Endothelial cell of umbilical vein (primary cell): ENCODE data around the gene GINS3. TPM values are rescaled to one million over a fixed set of nuclear protein-coding genes. Genes with fewer than 3 reads are reported as not detected.

ENCODE experiments used
- BruUV-seq: library from RNA; stranded (reverse); fragments of 400-500 nt; replicated peaks from 2 replicates; lab custom pipeline; 2021; lab: Mats Ljungman, UMichigan
- CTCF ChIA-PET: fragments of 300-600, 350-600 bp; sonication (Branson Sonifier 250); formaldehyde crosslinking; loops from one replicate; lab custom pipeline; 2021; ENCODE audit warnings: antibody characterized with exemption, inconsistent platforms; lab: Charles Lee
- POLR2A ChIA-PET: fragments of 300-600, 350-600 bp; sonication (Branson Sonifier 250); formaldehyde crosslinking; loops from one replicate; lab custom pipeline; 2021; ENCODE audit warnings: antibody characterized with exemption, inconsistent platforms; lab: Charles Lee
- DNase-seq: peaks from one replicate; pipeline ENCODE4 v3.0.0-alpha.2; 2011; ENCODE audit warnings: low read depth, low spot score
- FAIRE-seq: peaks from 2 replicates; lab custom pipeline; 2011; peaks lifted over from hg19 to GRCh38; lab: Jason Lieb, UNC
- H2AFZ ChIP-seq: 2 replicates; pipeline ENCODE4 v1.6.0; 2012; ENCODE audit warnings: low read depth, low read length, control low read depth, inconsistent platforms
- H3K27ac ChIP-seq: 2 replicates; pipeline ENCODE4 v1.5.1; 2011; ENCODE audit warnings: low read depth, mild to moderate bottlenecking, control low read depth, low read length, moderate library complexity; ENCODE audit not compliant: insufficient read depth
- H3K27me3 ChIP-seq, 2 experiments: 2 replicates each; pipeline versions ENCODE4 v1.6.0 to v1.6.1; 2011; ENCODE audit warnings: low read length in 2 of 2, mixed read lengths in 1 of 2; ENCODE audit not compliant: control insufficient read depth in 2 of 2, insufficient read depth in 2 of 2
- H3K36me3 ChIP-seq, 2 experiments: 2 replicates in 1 of 2; 3 replicates in 1 of 2; pipeline ENCODE4 v1.5.1; 2011; ENCODE audit warnings: low read length in 2 of 2, mild to moderate bottlenecking in 1 of 2, moderate library complexity in 1 of 2; ENCODE audit not compliant: control insufficient read depth in 2 of 2, insufficient read depth in 2 of 2; ENCODE audit errors: extremely low read depth in 1 of 2
- H3K4me1 ChIP-seq: 3 replicates; pipeline ENCODE4 v1.5.1; 2011; ENCODE audit warnings: mild to moderate bottlenecking, low read length; ENCODE audit not compliant: control insufficient read depth, insufficient read depth; ENCODE audit errors: extremely low read depth
- H3K4me2 ChIP-seq: 2 replicates; pipeline ENCODE4 v1.6.1; 2011; ENCODE audit warnings: low read length, control low read depth, mixed read lengths; ENCODE audit not compliant: insufficient read depth
- H3K4me3 ChIP-seq, 3 experiments: fragments of 200-600 bp in 1 of 3; sonication (generic), shearing (Covaris generic) in 1 of 3; replicated peaks in 1 of 3; 2 replicates each; pipeline ENCODE4 v1.5.1; 2011 to 2016; ENCODE audit warnings: control low read depth in 3 of 3, low read length in 3 of 3, mild to moderate bottlenecking in 2 of 3, inconsistent platforms in 1 of 3, low read depth in 1 of 3, moderate library complexity in 1 of 3; ENCODE audit not compliant: insufficient read depth in 1 of 3
- H3K79me2 ChIP-seq: 2 replicates; pipeline ENCODE4 v1.6.0; 2012; ENCODE audit warnings: low read length, inconsistent platforms; ENCODE audit not compliant: control insufficient read depth, insufficient read depth
- H3K9ac ChIP-seq: replicated peaks from 2 replicates; pipeline ENCODE3; 2011; ENCODE audit warnings: low read length, control low read depth; ENCODE audit not compliant: insufficient read depth; ENCODE audit errors: extremely low read depth
- H3K9me1 ChIP-seq: replicated peaks from 3 replicates; pipeline ENCODE4 v1.6.0; 2011; ENCODE audit warnings: mild to moderate bottlenecking, low read length; ENCODE audit not compliant: control insufficient read depth, insufficient read depth; ENCODE audit errors: extremely low read depth
- H3K9me3 ChIP-seq: replicated peaks from 2 replicates; pipeline ENCODE4 v1.5.1; 2012; ENCODE audit warnings: low read length, inconsistent platforms; ENCODE audit not compliant: control insufficient read depth, insufficient read depth
- H4K20me1 ChIP-seq: replicated peaks from 2 replicates; pipeline ENCODE3; 2011; ENCODE audit warnings: mild to moderate bottlenecking, low read length; ENCODE audit not compliant: control insufficient read depth, insufficient read depth; ENCODE audit errors: extremely low read depth
- EZH2 ChIP-seq: IDR thresholded peaks from 2 replicates; pipeline ENCODE4 v1.6.1; 2012; ENCODE audit warnings: borderline replicate concordance, low read depth, mild to moderate bottlenecking, moderate library complexity, low read length, inconsistent platforms; ENCODE audit not compliant: severe bottlenecking
- GATA2 ChIP-seq: IDR thresholded peaks from 2 replicates; pipeline ENCODE4 v1.7.0; 2011; ENCODE audit warnings: low read depth, mild to moderate bottlenecking, moderate library complexity, mixed read lengths, low read length; ENCODE audit not compliant: insufficient read length, insufficient read depth
- JUN ChIP-seq: IDR thresholded peaks from 2 replicates; pipeline ENCODE4 v1.6.1; 2011; ENCODE audit warnings: borderline replicate concordance, low read depth; ENCODE audit not compliant: insufficient read length, insufficient read depth
- MAX ChIP-seq: IDR thresholded peaks from 2 replicates; pipeline ENCODE4 v1.6.1; 2011; ENCODE audit not compliant: insufficient read depth, insufficient read length
- MYC ChIP-seq: IDR thresholded peaks from one replicate; pipeline ENCODE4 v1.6.1; 2011; ENCODE audit warnings: mild to moderate bottlenecking, low read depth, low read length
- POLR2AphosphoS5 ChIP-seq: IDR thresholded peaks from 2 replicates; pipeline ENCODE4 v1.6.1; 2012; ENCODE audit warnings: low read depth, mild to moderate bottlenecking, control low read depth, low read length, moderate library complexity; ENCODE audit not compliant: insufficient read depth
- dilution Hi-C: fragments of 300-500 bp; cut with MboI; formaldehyde crosslinking; loops from one replicate; pipeline ENCODE4 v1.15.0; 2019; ENCODE audit warnings: low sequenced_read_pairs; ENCODE audit not compliant: extremely low pct_ligation_motif_present
- intact Hi-C: fragments of 100-400 bp; cut with micrococcal nuclease; formaldehyde crosslinking; loops from one replicate; pipeline ENCODE4 v1.10.0; 2022
- polyA plus RNA-seq, 4 experiments: library from polyadenylated mRNA; depleted of rRNA in 3 of 4; stranded (reverse) in 3 of 4; unstranded in 1 of 4; fragments of >200 nt; gene quantifications; 2 replicates each; pipeline versions ENCODE4 v1.2.1 to v1.2.3, GENCODE V29; 2011 to 2012; ENCODE audit warnings: missing spikeins in 1 of 4
- total RNA-seq: library from RNA; stranded (reverse); gene quantifications from 2 replicates; pipeline ENCODE4 v1.2.3, GENCODE V29; 2021

The GINS3 gene
- total and polyA plus RNA-seq, 2 donors (not counting 3 experiments of a cell fraction or from before 2014, with no cell fraction given), result 17.2 to 24.1 TPM

- Histone ChIP-seq H3K9me3 (no peaks in the 10 kb centered on the region), H3K27ac (no peak overlapping the region), H2AFZ (no peak overlapping the region), H3K4me1 (peaks cover 23% of the 10 kb centered on the region), H3K9ac (no peak overlapping the region), H3K4me2 (no peak overlapping the region), H3K27me3 (no peaks in the 10 kb centered on the region), H3K4me3 (no peak overlapping the region), H4K20me1 (no peaks in the 10 kb centered on the region), H3K9me1 (no peaks in the 10 kb centered on the region), H3K79me2 (no peaks in the 10 kb centered on the region), H3K36me3 (no peaks in the 10 kb centered on the region)
- dilution Hi-C loops, result no loop called here
- no TSS peak for BruUV-seq
- FAIRE-seq (no peak), DNase-seq (no peak)
- ChIA-PET POLR2A (no interaction called here), CTCF (no interaction called here)
- TF ChIP-seq JUN (no peak), MAX (no peak), POLR2AphosphoS5 (no peak), EZH2 (no peak)
- intact Hi-C loops, result no loop called here
Observed at GRCh38 chr16:58450590-58450989, 58.3 kb downstream of the GINS3 start.

GRCh38 chr16:58451265-58451689 lies 59.0 kb downstream of the GINS3 start:
- BruUV-seq, result no TSS peak
- Histone ChIP-seq H3K27ac (no peak overlapping the region), H3K4me3 (no peak overlapping the region), H3K4me2 (no peak overlapping the region), H2AFZ (no peak overlapping the region), H3K9me1 (no peaks in the 10 kb centered on the region), H3K4me1 (peaks cover 29% of the 10 kb centered on the region), H3K9ac (no peak overlapping the region), H3K9me3 (no peaks in the 10 kb centered on the region), H3K79me2 (no peaks in the 10 kb centered on the region), H3K36me3 (no peaks in the 10 kb centered on the region), H3K27me3 (no peaks in the 10 kb centered on the region), H4K20me1 (no peaks in the 10 kb centered on the region)
- CTCF ChIA-PET, result no interaction called here
- DNase-seq (no peak), FAIRE-seq (no peak)
- dilution Hi-C loops, result no loop called here
- TF ChIP-seq MYC (no peak), GATA2 (no peak)
- POLR2A ChIA-PET, result no interaction called here
- intact Hi-C loops, result no loop called here
